Spinal cord (tissue), 10 donors: ENCODE data around the gene KCNE4. TPM values are rescaled to one million over a fixed set of nuclear protein-coding genes. Genes with fewer than 3 reads are reported as not detected.

Source experiments
- DNase-seq, 6 donors: peaks; one replicate each; pipeline versions ENCODE4 v3.0.0 to v3.0.0-alpha.2; 2013 to 2015; ENCODE audit warnings: low spot score in 6 of 6, low read depth in 4 of 6
- H3K27ac ChIP-seq: one replicate; pipeline ENCODE4 v1.5.1; 2013; ENCODE audit warnings: low read depth, low read length, control low read depth
- H3K27me3 ChIP-seq: one replicate; pipeline ENCODE4 v1.6.1; 2013; ENCODE audit warnings: low read length; ENCODE audit not compliant: control insufficient read depth, insufficient read depth
- H3K36me3 ChIP-seq: one replicate; pipeline ENCODE4 v1.6.1; 2013; ENCODE audit warnings: low read length; ENCODE audit not compliant: control insufficient read depth, insufficient read depth
- H3K4me1 ChIP-seq: one replicate; pipeline ENCODE4 v1.6.1; 2013; ENCODE audit warnings: low read length; ENCODE audit not compliant: control insufficient read depth, insufficient read depth
- H3K4me3 ChIP-seq: one replicate; pipeline ENCODE4 v1.5.1; 2013; ENCODE audit warnings: low read depth, low read length, control low read depth
- H3K9me3 ChIP-seq: one replicate; pipeline ENCODE4 v1.6.1; 2013; ENCODE audit warnings: low read length; ENCODE audit not compliant: control insufficient read depth, insufficient read depth
- WGBS: methylation state at CpG from one replicate; pipeline ENCODE4 v1.1.5; 2013; ENCODE audit warnings: missing lambda C conversion rate; ENCODE audit not compliant: insufficient coverage; 5-methylcytosine and 5-hydroxymethylcytosine counted together
- polyA plus RNA-seq, 2 donors: library from polyadenylated mRNA; unstranded; fragments of 120-200 nt; gene quantifications; one replicate each; pipeline ENCODE4 v1.2.1, GENCODE V29; 2013; ENCODE audit not compliant: insufficient read length in 2 of 2
- total RNA-seq, 2 donors: library from RNA; depleted of rRNA in 1 of 2; stranded (reverse); fragments of 120-200 nt in 1 of 2; fragments of >200 nt in 1 of 2; gene quantifications; one replicate each; pipeline versions ENCODE4 v1.2.3 to v1.2.4, GENCODE V29; 2013 to 2014
- donor health status: healthy.

Gene KCNE4
- total and polyA plus RNA-seq, 4 donors, result 8.3 to 23.8 (median 12.2) TPM

GRCh38 chr2:223068071-223068470 lies 16.1 kb downstream of the KCNE4 start:
- Histone ChIP-seq H3K36me3 (no peaks in the 10 kb centered on the region), H3K27me3 (no peaks in the 10 kb centered on the region), H3K4me1 (no peaks in the 10 kb centered on the region), H3K27ac (no peak overlapping the region), H3K4me3 (no peak overlapping the region), H3K9me3 (no peaks in the 10 kb centered on the region)
- WGBS, result 80% methylated on average over 1 of the region's 2 CpGs
- no peak for DNase-seq

DNA sequence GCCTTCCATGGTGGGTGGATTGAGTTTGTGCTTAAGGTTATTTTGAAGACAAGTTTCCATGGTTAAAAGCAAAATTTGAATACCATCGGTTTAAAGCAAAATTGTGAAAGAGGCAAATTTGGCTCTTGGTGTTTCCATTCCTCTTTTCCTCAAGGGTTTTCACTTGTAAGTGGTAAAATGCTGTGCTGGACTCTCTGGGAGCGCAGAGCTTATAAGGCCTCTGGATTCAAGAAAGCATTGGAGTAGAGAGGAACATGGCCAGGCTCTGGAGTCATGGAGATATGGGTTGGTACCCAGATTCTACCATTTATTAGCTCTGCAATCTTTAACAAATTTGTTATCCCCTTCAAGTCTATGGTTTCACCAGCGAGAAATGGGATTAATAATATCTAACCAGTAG lies 17.5 kb downstream of the KCNE4 start:
- no peaks in the 10 kb centered on the region for H3K27me3 ChIP-seq
- H3K27ac ChIP-seq, result no peak overlapping the region
- H3K4me3 ChIP-seq, result no peak overlapping the region
- H3K36me3 ChIP-seq, result no peaks in the 10 kb centered on the region
- no peaks in the 10 kb centered on the region for H3K4me1 ChIP-seq
- DNase-seq, result no peak
- 100% methylated on average over 2 of the region's 3 CpGs for WGBS
- H3K9me3 ChIP-seq, result no peaks in the 10 kb centered on the region

GRCh38 chr2:223069988-223070387 lies 18.0 kb downstream of the KCNE4 start:
- Histone ChIP-seq H3K4me3 (no peak overlapping the region), H3K27me3 (no peaks in the 10 kb centered on the region), H3K9me3 (no peaks in the 10 kb centered on the region), H3K27ac (no peak overlapping the region), H3K4me1 (no peaks in the 10 kb centered on the region), H3K36me3 (no peaks in the 10 kb centered on the region)
- no peak for DNase-seq
- WGBS, result no CpG with 5 or more reads among the region's 1 CpG

- Histone ChIP-seq H3K27me3 (no peaks in the 10 kb centered on the region), H3K4me3 (no peak overlapping the region), H3K36me3 (no peaks in the 10 kb centered on the region), H3K27ac (no peak overlapping the region), H3K4me1 (no peaks in the 10 kb centered on the region), H3K9me3 (no peaks in the 10 kb centered on the region)
- no peak for DNase-seq
- 67% methylated on average over 1 of the region's 4 CpGs for WGBS
Measured at GRCh38 chr2:223071139-223071538, 19.1 kb downstream of the KCNE4 start.

GRCh38 chr2:223072826-223073225 lies 20.8 kb downstream of the KCNE4 start:
- no peak for DNase-seq
- H3K27ac ChIP-seq, result no peak overlapping the region
- H3K4me1 ChIP-seq, result no peaks in the 10 kb centered on the region
- H3K4me3 ChIP-seq, result no peak overlapping the region
- WGBS, result 86% methylated on average over 2 of the region's 3 CpGs
- H3K9me3 ChIP-seq, result no peaks in the 10 kb centered on the region
- no peaks in the 10 kb centered on the region for H3K27me3 ChIP-seq
- no peaks in the 10 kb centered on the region for H3K36me3 ChIP-seq

- Histone ChIP-seq H3K9me3 (no peaks in the 10 kb centered on the region), H3K27ac (no peak overlapping the region), H3K36me3 (no peaks in the 10 kb centered on the region), H3K27me3 (no peaks in the 10 kb centered on the region), H3K4me3 (no peak overlapping the region), H3K4me1 (no peaks in the 10 kb centered on the region)
- 70% methylated on average over 3 of the region's 6 CpGs for WGBS
- no peak for DNase-seq
Measured at GRCh38 chr2:223075301-223076270, 23.6 kb downstream of the KCNE4 start.

DNA sequence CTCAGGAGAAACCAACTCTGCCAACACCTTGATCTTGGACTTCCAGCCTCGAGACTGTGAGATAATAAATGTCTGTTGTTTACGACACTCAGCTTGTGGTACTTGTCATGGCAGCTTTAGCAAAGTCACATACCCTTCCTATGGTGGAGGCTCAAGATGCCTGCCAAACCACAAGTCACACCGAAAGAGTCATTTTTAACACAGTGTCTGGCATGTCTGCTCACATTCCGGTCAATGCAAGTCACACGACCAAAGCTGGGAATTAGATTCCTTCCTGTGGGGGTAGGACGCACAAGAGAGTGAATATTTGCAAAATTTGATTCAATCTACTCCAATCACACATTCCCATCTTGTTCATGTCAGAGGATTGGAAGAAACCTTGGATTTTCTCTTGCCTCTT lies 24.6 kb downstream of the KCNE4 start:
- Histone ChIP-seq H3K9me3 (no peaks in the 10 kb centered on the region), H3K27ac (no peak overlapping the region), H3K4me1 (no peaks in the 10 kb centered on the region), H3K27me3 (no peaks in the 10 kb centered on the region), H3K36me3 (no peaks in the 10 kb centered on the region), H3K4me3 (no peak overlapping the region)
- 100% methylated on average over 4 of the region's 6 CpGs for WGBS
- DNase-seq, result no peak

GRCh38 chr2:223078482-223078881 lies 26.5 kb downstream of the KCNE4 start:
- no peaks in the 10 kb centered on the region for H3K4me1 ChIP-seq
- DNase-seq, result no peak
- H3K4me3 ChIP-seq, result no peak overlapping the region
- no peaks in the 10 kb centered on the region for H3K36me3 ChIP-seq
- H3K27me3 ChIP-seq, result no peaks in the 10 kb centered on the region
- no peak overlapping the region for H3K27ac ChIP-seq
- H3K9me3 ChIP-seq, result no peaks in the 10 kb centered on the region
- no CpG with 5 or more reads among the region's 1 CpG for WGBS

GRCh38 chr2:223079378-223079777 lies 27.4 kb downstream of the KCNE4 start:
- Histone ChIP-seq H3K27ac (no peak overlapping the region), H3K9me3 (no peaks in the 10 kb centered on the region), H3K4me3 (no peak overlapping the region), H3K36me3 (no peaks in the 10 kb centered on the region), H3K4me1 (no peaks in the 10 kb centered on the region), H3K27me3 (no peaks in the 10 kb centered on the region)
- no peak for DNase-seq
- no CpG with 5 or more reads among the region's 2 CpGs for WGBS

DNA sequence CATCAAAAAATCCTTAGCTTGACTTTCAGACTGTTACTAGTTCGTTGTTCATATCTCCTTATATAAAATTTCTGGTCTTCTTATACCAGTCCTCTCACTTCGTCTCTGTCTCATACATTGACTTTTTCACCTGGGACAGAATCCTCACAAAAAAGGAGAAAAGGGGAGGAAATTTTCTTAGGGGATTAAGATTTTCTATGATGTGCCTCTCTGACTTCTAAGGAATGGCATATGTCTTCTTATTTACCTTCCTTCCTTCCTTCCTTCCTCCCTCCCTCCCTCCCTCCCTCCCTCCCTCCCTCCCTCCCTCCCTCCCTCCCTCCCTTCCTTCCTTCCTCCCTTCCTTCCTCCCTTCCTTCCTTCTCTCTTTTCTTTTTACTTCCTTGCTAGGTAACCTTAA lies 27.9 kb downstream of the KCNE4 start:
- H3K27ac ChIP-seq, result no peak overlapping the region
- no peaks in the 10 kb centered on the region for H3K36me3 ChIP-seq
- WGBS, result no CpG with 5 or more reads among the region's 2 CpGs
- H3K9me3 ChIP-seq, result no peaks in the 10 kb centered on the region
- DNase-seq, result no peak
- no peak overlapping the region for H3K4me3 ChIP-seq
- no peaks in the 10 kb centered on the region for H3K27me3 ChIP-seq
- peaks cover 3% of the 10 kb centered on the region for H3K4me1 ChIP-seq
